ENCODE results near the gene PCSK4.
A peak's percentile ranks its signal among the peaks of the same experiment; 100 is the strongest.
"Not testable (repeated sequence)": the region's sequence is repeated elsewhere in the genome, so short reads cannot be mapped to it uniquely, and the experiment has no call there.

PCSK4 gene

DNA sequence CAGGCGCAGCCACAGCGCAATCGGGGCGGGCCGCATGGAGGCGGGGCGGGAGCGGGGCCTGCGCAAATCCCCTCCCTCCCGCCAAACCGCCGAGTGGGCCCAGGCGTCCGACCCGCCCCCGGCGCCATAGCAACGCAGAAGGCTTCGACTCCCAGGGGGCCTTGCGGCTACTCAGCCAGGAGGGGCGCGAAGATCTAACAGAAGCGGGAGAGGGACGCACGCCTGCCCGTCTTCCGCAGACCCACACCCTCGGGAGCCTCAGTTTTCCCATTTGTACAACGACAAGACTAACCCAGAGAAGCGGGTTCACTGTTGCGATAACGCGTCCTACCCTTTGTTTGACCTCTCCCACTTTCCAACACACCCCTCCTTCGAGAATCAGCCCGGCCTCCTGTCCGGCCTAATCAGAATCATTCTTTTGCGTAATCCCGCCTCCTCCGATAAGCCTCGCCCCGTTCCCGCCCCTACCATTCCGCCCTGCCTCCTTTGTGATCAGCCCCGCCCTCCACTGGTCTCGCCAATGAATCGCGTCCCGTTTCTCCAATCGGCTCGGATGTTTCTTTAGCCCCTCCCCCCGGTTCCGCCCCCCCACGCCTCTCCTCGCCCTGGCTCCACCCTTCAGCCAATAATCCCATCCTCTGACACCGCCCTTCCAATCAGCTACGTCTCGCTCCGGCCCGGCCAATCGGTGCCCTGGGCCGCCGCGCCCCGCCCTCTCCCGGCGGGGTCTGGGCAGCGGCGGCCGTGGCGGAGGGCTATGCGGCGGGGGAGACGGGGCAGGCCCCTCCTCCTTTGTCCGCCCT is at the start of gene PCSK4:
Gene PCSK4, minus strand, starts transcription at position 40 of the 803 bp plus-strand sequence. Its CDS starts 4 bp downstream, at position 36.
- peak; percentile 99 for DNase-seq (ENCODE audit: low read depth, low spot score)
- TF ChIP-seq, protein P1, sequence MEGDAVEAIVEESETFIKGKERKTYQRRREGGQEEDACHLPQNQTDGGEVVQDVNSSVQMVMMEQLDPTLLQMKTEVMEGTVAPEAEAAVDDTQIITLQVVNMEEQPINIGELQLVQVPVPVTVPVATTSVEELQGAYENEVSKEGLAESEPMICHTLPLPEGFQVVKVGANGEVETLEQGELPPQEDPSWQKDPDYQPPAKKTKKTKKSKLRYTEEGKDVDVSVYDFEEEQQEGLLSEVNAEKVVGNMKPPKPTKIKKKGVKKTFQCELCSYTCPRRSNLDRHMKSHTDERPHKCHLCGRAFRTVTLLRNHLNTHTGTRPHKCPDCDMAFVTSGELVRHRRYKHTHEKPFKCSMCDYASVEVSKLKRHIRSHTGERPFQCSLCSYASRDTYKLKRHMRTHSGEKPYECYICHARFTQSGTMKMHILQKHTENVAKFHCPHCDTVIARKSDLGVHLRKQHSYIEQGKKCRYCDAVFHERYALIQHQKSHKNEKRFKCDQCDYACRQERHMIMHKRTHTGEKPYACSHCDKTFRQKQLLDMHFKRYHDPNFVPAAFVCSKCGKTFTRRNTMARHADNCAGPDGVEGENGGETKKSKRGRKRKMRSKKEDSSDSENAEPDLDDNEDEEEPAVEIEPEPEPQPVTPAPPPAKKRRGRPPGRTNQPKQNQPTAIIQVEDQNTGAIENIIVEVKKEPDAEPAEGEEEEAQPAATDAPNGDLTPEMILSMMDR (IDR thresholded peaks at IDR 0.05; ENCODE audit: low read depth, low read length): no peak
- in situ Hi-C loops (cut with HindIII; ENCODE audit: low sequenced_read_pairs): no loop called here
- H3K4me3 ChIP-seq (ENCODE audit: low read depth, low read length): peak within 1 kb of the TSS; percentile 57

DNA sequence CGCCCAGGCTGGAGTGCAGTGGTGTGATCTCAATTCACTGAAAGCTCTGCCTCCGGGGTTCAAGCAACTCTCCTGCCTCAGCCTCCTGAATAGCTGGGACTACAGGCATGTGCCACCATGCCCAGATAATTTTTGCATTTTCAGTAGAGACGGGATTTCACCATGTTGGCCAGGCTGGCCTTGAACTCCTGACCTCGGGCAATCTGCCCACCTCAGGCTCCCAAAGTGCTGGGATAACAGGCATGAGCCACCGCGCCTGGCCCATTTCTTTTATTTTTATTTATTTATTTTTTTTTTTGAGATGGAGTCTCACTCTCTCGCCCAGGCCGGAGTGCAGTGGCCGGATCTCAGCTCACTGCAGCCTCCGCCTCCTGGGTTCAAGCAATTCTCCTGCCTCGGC is 49.6 kb upstream of the PCSK4 start:
- DNase-seq (ENCODE audit: low read depth, low spot score); H3K4me3 ChIP-seq (ENCODE audit: low read depth, low read length); in situ Hi-C loops (cut with HindIII; ENCODE audit: low sequenced_read_pairs): not testable (repeated sequence)

GRCh38 chr19:1538978-1539377 is 48.8 kb upstream of the PCSK4 start:
- TF ChIP-seq, protein P1 (IDR thresholded peaks at IDR 0.05; ENCODE audit: low read depth, low read length): no peak
- DNase-seq (ENCODE audit: low read depth, low spot score): no peak
- in situ Hi-C loops (cut with HindIII; ENCODE audit: low sequenced_read_pairs): no loop called here
- no peak overlapping the region for H3K4me3 ChIP-seq (ENCODE audit: low read depth, low read length)

DNA sequence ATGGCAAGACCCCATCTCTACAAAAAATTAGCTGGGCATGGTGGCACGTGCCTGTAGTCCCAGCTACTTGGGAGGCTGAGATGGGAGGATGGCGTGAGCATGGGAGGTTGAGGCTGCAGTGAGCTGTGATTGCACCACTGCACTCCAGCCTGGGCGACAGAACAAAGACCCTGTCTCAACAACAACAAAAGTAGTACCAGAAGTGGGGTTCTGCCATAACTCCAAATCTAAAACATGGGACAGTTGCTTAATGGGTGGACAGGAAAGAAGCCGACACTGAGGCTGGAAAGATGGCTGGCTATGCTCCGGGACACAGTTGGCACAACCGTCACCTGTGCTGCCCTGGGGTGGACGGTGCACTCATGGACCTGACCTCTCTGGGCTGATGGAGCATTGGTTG is 45.5 kb upstream of the PCSK4 start:
- in situ Hi-C loops (cut with HindIII; ENCODE audit: low sequenced_read_pairs); H3K4me3 ChIP-seq (ENCODE audit: low read depth, low read length); DNase-seq (ENCODE audit: low read depth, low spot score): not testable (repeated sequence)

GRCh38 chr19:1534972-1535371 is 44.8 kb upstream of the PCSK4 start:
- TF ChIP-seq, protein P1 (IDR thresholded peaks at IDR 0.05; ENCODE audit: low read depth, low read length): no peak
- DNase-seq (ENCODE audit: low read depth, low spot score): no peak
- no peak overlapping the region for H3K4me3 ChIP-seq (ENCODE audit: low read depth, low read length)
- in situ Hi-C loops (cut with HindIII; ENCODE audit: low sequenced_read_pairs): no loop called here

GRCh38 chr19:1533510-1534150 is 43.5 kb upstream of the PCSK4 start:
- in situ Hi-C loops (cut with HindIII; ENCODE audit: low sequenced_read_pairs): no loop called here
- TF ChIP-seq, protein P1 (IDR thresholded peaks at IDR 0.05; ENCODE audit: low read depth, low read length): no peak

GRCh38 chr19:1532003-1532402 is 41.9 kb upstream of the PCSK4 start:
- H3K4me3 ChIP-seq (ENCODE audit: low read depth, low read length): no peak overlapping the region
- TF ChIP-seq, protein P1 (IDR thresholded peaks at IDR 0.05; ENCODE audit: low read depth, low read length): no peak
- no peak for DNase-seq (ENCODE audit: low read depth, low spot score)
- in situ Hi-C loops (cut with HindIII; ENCODE audit: low sequenced_read_pairs): no loop called here

More at GRCh38 chr19:1533510-1534150, 43.5 kb upstream of the PCSK4 start:
- H3K4me3 ChIP-seq (ENCODE audit: low read depth, low read length): no peak overlapping the region
- no peak for DNase-seq (ENCODE audit: low read depth, low spot score)

Data from astrocyte of the spinal cord (primary cell).